ENCODE data around the gene KRT38.

DNA sequence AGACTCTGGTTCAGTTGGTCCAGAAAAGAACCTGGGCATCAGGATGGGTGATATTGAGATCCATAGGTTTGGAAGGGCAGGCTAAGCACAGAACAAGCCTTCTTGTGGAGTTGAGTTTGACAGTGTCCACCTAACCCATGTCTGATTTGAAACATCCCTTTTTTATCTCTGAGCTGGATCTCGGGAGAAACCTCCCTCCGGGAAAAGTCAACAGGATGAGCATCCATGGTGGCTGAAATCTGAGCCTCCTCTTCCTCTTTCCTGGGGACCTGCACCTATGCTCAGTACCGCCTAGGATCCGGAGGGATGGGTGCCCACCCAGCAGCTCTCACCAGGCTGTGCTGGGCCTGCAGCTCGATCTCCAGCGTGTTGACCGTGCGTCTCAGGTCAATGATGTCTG lies 23.0 kb upstream of the KRT38 start:
- TF ChIP-seq, protein P1, sequence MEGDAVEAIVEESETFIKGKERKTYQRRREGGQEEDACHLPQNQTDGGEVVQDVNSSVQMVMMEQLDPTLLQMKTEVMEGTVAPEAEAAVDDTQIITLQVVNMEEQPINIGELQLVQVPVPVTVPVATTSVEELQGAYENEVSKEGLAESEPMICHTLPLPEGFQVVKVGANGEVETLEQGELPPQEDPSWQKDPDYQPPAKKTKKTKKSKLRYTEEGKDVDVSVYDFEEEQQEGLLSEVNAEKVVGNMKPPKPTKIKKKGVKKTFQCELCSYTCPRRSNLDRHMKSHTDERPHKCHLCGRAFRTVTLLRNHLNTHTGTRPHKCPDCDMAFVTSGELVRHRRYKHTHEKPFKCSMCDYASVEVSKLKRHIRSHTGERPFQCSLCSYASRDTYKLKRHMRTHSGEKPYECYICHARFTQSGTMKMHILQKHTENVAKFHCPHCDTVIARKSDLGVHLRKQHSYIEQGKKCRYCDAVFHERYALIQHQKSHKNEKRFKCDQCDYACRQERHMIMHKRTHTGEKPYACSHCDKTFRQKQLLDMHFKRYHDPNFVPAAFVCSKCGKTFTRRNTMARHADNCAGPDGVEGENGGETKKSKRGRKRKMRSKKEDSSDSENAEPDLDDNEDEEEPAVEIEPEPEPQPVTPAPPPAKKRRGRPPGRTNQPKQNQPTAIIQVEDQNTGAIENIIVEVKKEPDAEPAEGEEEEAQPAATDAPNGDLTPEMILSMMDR (IDR thresholded peaks at IDR 0.05), result no peak
- no peak for TF ChIP-seq POLR2AphosphoS5 (IDR thresholded peaks at IDR 0.05)
